Suprapubic skin (tissue), 4 donors: ENCODE data around the gene CD274. TPM values are rescaled to one million over a fixed set of nuclear protein-coding genes. Genes with fewer than 3 reads are reported as not detected.

Source experiments
- DNase-seq, 2 donors: peaks; one replicate each; pipeline ENCODE4 v3.0.0-alpha.2; 2019; ENCODE audit warnings: low spot score in 2 of 2
- H3K27ac ChIP-seq: fragments of 200-600 bp; sonication (generic); one replicate; pipeline ENCODE4 v1.5.1; 2019
- H3K27me3 ChIP-seq: fragments of 200-600 bp; sonication (generic); one replicate; pipeline ENCODE4 v1.5.1; 2019
- H3K36me3 ChIP-seq: fragments of 200-600 bp; sonication (generic); one replicate; pipeline ENCODE4 v1.5.1; 2019
- H3K4me1 ChIP-seq: fragments of 200-600 bp; sonication (generic); one replicate; pipeline ENCODE4 v1.5.1; 2019
- H3K4me3 ChIP-seq: fragments of 200-600 bp; sonication (generic); one replicate; pipeline ENCODE4 v1.5.1; 2019; ENCODE audit warnings: mild to moderate bottlenecking
- H3K9me3 ChIP-seq: fragments of 200-600 bp; sonication (generic); one replicate; pipeline ENCODE4 v1.5.1; 2019
- EP300 ChIP-seq: sonication (generic); formaldehyde crosslinking; IDR thresholded peaks from one replicate; pipeline ENCODE4 v1.6.1; 2017; ENCODE audit warnings: antibody characterized with exemption
- POLR2A ChIP-seq, 2 donors: fragments of 450-650 bp; IDR thresholded peaks; one replicate each; pipeline ENCODE4 v1.6.1; 2017; ENCODE audit warnings: antibody characterized with exemption in 2 of 2, mild to moderate bottlenecking in 2 of 2, moderate library complexity in 2 of 2
- POLR2AphosphoS5 ChIP-seq, 3 donors: sonication (generic); formaldehyde crosslinking; IDR thresholded peaks; one replicate each; pipeline ENCODE4 v1.6.1; 2017; ENCODE audit warnings: antibody characterized with exemption in 3 of 3
- WGBS: methylation state at CpG from one replicate; pipeline ENCODE4 v1.1.5; 2018; 5-methylcytosine and 5-hydroxymethylcytosine counted together
- total RNA-seq, 4 donors: library from RNA; depleted of rRNA; stranded (reverse); fragments of >200 nt; gene quantifications; one replicate each; pipeline ENCODE4 v1.1.0, GENCODE V29; 2016
- TF ChIP-seq, protein P1 (sequence below), 2 donors: fragments of 200-600 bp in 1 of 2; fragments of 450-650 bp in 1 of 2; sonication (generic) in 1 of 2; IDR thresholded peaks; one replicate each; pipeline ENCODE4 v1.5.1; 2016 to 2019; ENCODE audit warnings: antibody characterized with exemption in 2 of 2, mild to moderate bottlenecking in 1 of 2, moderate library complexity in 1 of 2

Gene CD274
- total RNA-seq, 4 donors from 2014 or later: 0.15 to 1.6 (median 0.64) TPM; not detected in 1

DNA sequence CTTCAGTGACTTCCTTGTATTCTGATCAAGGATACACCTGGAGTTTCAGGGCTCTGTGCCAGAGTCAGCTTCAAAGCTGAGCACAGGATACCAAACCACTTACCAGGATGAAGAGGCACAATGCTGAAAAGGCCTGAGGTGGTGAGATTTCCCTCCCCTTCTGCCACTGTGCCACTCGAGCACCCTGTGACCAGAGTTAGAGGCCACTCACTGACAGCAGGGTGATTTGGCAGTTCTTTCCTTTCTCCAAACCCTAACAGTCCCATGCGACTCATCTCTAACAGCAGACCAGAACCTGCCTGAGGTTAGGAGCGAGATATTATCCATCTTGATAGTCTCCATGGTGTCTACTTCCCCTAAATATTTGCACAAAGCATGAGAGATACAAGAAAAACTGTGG is 14.4 kb upstream of the CD274 start:
- Histone ChIP-seq H3K9me3 (no peaks in the 10 kb centered on the region), H3K27me3 (no peaks in the 10 kb centered on the region), H3K27ac (no peak overlapping the region), H3K4me3 (no peak overlapping the region), H3K4me1 (peaks cover 19% of the 10 kb centered on the region), H3K36me3 (peaks cover 22% of the 10 kb centered on the region)
- TF ChIP-seq POLR2A (IDR thresholded peaks at IDR 0.05) (no peak), EP300 (no peak), POLR2AphosphoS5 (IDR thresholded peaks at IDR 0.05) (no peak)
- TF ChIP-seq, protein P1, sequence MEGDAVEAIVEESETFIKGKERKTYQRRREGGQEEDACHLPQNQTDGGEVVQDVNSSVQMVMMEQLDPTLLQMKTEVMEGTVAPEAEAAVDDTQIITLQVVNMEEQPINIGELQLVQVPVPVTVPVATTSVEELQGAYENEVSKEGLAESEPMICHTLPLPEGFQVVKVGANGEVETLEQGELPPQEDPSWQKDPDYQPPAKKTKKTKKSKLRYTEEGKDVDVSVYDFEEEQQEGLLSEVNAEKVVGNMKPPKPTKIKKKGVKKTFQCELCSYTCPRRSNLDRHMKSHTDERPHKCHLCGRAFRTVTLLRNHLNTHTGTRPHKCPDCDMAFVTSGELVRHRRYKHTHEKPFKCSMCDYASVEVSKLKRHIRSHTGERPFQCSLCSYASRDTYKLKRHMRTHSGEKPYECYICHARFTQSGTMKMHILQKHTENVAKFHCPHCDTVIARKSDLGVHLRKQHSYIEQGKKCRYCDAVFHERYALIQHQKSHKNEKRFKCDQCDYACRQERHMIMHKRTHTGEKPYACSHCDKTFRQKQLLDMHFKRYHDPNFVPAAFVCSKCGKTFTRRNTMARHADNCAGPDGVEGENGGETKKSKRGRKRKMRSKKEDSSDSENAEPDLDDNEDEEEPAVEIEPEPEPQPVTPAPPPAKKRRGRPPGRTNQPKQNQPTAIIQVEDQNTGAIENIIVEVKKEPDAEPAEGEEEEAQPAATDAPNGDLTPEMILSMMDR (IDR thresholded peaks at IDR 0.05): no peak
- DNase-seq: no peak
- 77% methylated on average over 3 of the region's 3 CpGs for WGBS

DNA sequence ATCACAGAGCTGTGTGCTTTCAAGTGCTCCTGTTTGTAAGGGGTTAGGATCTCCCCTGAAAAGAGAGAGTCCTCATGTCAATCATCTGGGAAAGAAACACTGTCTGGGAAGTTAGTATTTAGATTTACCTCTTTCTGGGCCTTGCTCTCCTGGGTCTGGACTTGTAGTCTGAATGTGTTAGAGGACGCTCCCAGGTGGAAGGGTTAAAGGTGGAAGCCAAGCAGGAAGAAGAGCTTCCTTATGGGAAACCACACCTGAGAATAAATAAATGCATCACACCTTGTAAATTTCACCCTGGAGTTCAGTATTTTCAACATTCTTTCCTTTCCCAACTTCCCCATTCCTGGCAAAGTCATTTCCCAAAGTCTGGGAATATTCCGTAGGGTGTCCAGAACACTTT is 13.9 kb upstream of the CD274 start:
- Histone ChIP-seq H3K27me3 (no peaks in the 10 kb centered on the region), H3K27ac (no peak overlapping the region), H3K4me1 (peaks cover 19% of the 10 kb centered on the region), H3K4me3 (no peak overlapping the region), H3K9me3 (no peaks in the 10 kb centered on the region), H3K36me3 (peaks cover 18% of the 10 kb centered on the region)
- WGBS: 84% methylated on average over 2 of the region's 2 CpGs
- DNase-seq: no peak
- TF ChIP-seq, protein P1 (IDR thresholded peaks at IDR 0.05): no peak
- TF ChIP-seq EP300 (no peak), POLR2AphosphoS5 (IDR thresholded peaks at IDR 0.05) (no peak), POLR2A (IDR thresholded peaks at IDR 0.05) (no peak)

DNA sequence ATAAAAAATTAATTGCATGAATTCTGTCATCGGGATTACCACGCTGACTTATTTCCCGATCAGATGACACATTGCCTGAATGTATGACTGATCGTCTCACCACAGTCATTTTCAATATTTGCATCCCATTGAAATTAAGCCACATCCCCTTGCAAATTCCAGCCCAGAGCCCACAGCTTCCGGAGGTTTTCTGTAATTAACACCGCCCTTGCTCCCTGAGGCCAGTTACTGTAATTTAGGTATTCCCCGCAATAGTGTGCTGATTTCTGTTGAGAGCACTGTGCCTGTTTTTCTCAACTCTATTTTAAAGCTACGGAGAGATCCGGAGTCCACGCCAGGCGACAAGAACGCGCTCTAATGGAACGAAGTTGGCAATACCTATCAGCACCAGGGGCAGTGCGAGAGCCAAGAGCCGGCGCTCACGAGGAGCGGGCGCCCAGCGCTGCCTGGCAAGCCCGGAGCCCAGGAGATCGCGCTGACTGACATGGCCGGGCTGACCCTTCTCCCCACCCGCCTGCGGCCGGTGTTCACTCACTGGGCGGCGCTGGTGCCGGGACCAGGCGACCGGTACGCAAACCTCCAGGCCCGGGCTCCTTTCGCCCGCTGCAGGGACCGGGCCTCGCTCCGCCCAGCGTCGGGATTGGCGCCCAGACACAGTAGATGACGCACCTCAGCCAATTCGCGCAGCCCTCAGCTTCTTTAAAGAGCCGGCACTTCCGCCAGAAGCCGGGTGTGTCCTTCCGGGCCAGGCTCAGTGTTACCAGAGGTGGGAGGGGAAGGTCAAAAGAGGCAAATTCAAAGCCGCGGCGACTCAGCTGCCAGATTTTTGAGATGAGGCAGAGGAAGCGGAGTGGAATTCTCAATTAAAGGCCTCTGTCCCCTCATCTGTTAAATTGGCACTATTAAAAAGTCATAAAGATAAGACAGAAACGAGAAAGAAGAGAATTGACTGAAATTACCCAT is 12.8 kb upstream of the CD274 start, which contains the start of gene PLGRKT:
Gene PLGRKT, minus strand, starts transcription at position 672 of the 963 bp plus-strand sequence. CDS start 5,948 bp downstream, outside the sequence.
- H3K27me3 ChIP-seq: no peaks in the 10 kb centered on the region
- peak; percentile 96 to 97 for DNase-seq
- peak within 1 kb of the TSS; percentile 67 for H3K4me3 ChIP-seq
- peak; percentile 47 to 88 for TF ChIP-seq POLR2A (IDR thresholded peaks at IDR 0.05)
- TF ChIP-seq, protein P1 (IDR thresholded peaks at IDR 0.05): no peak
- peak; percentile 48 to 56 (median 51) for TF ChIP-seq POLR2AphosphoS5 (IDR thresholded peaks at IDR 0.05)
- H3K9me3 ChIP-seq: no peaks in the 10 kb centered on the region
- peak within 1 kb of the TSS; percentile 96 for H3K27ac ChIP-seq
- peaks cover 19% of the 10 kb centered on the region for H3K4me1 ChIP-seq
- peaks cover 18% of the 10 kb centered on the region for H3K36me3 ChIP-seq
- WGBS: 0% methylated on average over 38 of the region's 55 CpGs

DNA sequence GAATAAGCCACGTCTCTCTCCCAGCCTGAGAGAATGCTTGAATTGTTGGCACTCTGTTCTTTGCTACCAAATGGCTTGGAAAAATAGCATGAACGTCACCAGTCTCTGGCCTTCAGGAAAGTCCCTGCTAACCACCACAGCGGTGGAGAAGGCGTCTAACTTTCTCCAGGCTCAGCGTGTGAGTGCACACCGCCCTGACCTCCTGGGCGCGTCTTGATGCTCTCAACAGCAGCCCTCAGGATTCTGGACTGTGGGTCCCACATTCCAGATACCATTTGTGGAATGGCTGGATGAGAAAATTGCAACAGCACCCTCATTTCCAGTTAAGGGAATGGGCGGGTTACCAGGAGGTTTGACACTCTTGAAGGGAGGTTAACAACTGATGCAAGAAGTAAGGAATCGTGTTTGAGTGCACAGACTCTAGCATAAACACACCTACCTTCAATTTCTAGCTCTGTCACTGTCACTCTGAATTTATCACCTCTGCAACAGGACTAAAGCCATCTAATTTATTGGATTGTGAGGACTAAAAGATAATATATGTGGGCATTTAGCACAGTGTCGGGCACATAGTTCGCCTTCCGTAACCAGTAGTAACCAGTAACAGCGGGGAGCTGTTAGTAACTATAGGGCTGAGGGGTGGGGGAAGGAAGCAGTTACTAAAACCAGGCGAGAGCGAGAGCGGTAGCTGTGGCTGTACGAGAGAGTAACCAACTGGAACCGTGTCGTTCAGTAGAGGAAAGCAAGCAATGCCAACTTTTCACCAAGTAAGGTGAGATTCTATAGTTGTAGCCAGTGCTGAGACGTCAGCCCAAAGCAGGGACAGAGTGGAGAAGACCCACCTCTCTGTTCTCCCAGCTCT is 11.8 kb upstream of the CD274 start:
- H3K9me3 ChIP-seq: no peaks in the 10 kb centered on the region
- H3K4me1 ChIP-seq: peaks cover 19% of the 10 kb centered on the region
- no peaks in the 10 kb centered on the region for H3K27me3 ChIP-seq
- H3K4me3 ChIP-seq: peak overlapping the region; percentile 67
- H3K27ac ChIP-seq: peak overlapping the region; percentile 96
- no peak for DNase-seq
- TF ChIP-seq EP300 (no peak), POLR2AphosphoS5 (IDR thresholded peaks at IDR 0.05) (no peak), POLR2A (IDR thresholded peaks at IDR 0.05) (no peak)
- TF ChIP-seq, protein P1 (IDR thresholded peaks at IDR 0.05): no peak
- 60% methylated on average over 21 of the region's 21 CpGs for WGBS
- peaks cover 9% of the 10 kb centered on the region for H3K36me3 ChIP-seq
